Hindlimb muscle (tissue), 1 donor: ENCODE results near the gene ZNF230. TPM values are rescaled to one million over a fixed set of nuclear protein-coding genes. Genes with fewer than 3 reads are reported as not detected.

ENCODE experiments used
- DNase-seq: peaks from one replicate; pipeline ENCODE4 v3.0.0-alpha.2; 2013
- polyA plus RNA-seq: library from polyadenylated mRNA; unstranded; fragments of 120-200 nt; gene quantifications from one replicate; pipeline ENCODE4 v1.2.1, GENCODE V29; 2013; ENCODE audit not compliant: insufficient read length

The ZNF230 gene
- polyA plus RNA-seq = 2.1 TPM

DNA sequence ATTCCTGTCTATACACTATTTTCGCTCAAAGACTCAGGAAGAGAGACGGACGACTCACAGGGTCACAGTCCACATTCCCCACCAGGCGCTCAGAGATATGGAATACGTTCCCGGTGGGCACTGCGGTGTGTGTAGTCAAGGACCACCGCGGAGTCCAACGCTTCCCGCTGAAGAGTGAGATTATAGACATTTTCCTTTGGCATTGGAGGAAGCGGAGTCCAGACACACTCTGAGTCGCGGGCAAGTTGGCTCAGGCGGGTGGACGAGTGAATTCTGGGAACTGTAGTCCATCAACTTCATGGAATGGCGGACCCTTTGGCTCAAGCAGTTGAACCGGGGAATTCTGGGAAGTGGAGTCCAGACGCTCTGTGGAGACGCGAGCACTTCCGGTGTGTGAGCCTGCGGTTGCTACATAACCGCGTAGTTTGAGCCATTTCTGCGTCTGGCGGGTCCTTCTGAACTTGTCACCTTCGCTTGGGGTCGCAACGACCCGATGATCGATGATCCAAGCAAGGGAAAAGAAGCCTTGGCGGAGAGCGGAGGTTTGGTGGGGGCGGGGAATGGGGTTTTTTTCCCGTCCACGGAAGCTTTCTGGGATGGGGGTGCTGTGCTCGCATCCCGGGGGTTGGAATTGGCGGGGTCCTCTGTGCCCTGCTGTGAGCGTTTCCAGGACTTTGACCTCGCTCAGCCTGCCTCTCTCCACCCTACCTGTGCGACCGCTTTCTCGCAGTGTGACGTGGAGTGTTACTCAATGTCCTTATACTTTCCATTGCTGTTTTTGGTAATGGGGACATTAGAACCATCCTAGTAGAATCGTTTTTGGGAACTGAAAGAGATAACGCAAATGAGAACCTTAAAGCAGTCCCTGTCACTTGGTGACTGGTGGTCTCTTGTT is at the start of gene ZNF230:
ZNF230 (plus strand) TSS at position 392 of the 895 bp plus-strand sequence. CDS start 4,122 bp downstream, outside the sequence.
- DNase-seq = peak; percentile 95

DNA sequence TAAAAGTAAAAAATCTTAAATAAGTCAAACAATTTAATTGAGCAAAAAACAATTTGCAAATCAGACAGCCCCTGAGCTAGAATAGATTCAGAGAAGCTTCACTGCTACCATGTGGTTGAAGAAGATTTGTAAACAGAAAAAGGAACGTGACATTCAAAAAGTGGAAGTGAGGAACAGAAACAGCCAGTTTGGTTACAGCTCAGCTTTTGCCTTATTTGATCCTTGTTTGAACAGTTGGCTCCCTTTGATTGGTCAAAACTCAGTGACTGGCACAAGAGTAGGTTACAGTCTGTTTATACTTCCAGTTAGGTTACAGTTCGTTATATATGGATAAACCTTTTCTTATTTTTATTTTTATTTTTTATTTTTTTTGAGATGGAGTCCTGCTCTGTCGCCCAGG is 45.9 kb upstream of the ZNF230 start:
- no peak for DNase-seq

DNA sequence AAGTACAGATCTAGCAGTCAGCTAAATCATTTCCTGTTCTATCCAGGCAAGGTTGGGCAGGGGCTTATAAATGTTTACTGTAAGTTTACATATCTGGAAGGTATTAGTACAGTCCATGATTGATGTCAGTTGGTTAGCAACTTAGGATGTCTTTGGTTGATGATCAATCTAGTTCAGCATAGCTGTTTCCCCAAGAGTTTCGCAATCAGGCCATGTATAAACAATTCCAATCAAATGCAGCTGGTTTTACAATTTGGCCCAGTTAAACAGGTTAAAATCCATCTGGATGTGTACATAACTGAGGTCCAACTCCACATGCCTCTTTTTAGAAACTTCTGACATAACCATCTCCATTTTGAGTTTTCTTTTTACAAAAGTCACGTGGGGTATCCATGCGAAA is 44.9 kb upstream of the ZNF230 start:
- no peak for DNase-seq

DNA sequence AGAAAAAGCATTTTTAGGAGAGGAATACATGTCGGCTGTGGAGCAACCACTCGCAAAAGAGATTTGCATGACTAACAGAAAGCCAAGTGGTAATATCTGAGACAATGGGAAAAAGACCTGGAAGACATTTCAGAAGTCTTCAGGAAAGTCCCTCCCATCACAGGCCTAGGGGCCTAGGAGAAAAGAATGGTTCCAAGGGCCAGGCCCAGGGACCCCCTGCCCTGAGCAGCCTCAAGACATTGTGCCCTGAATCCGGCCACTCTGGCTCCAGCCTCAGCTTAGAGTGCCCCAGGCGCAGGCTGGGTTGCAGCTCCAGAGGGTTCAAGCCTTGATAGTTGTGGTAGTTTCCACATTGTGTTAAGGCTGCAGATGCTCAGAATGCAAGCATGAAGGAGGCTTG is 42.3 kb upstream of the ZNF230 start:
- no peak for DNase-seq

DNA sequence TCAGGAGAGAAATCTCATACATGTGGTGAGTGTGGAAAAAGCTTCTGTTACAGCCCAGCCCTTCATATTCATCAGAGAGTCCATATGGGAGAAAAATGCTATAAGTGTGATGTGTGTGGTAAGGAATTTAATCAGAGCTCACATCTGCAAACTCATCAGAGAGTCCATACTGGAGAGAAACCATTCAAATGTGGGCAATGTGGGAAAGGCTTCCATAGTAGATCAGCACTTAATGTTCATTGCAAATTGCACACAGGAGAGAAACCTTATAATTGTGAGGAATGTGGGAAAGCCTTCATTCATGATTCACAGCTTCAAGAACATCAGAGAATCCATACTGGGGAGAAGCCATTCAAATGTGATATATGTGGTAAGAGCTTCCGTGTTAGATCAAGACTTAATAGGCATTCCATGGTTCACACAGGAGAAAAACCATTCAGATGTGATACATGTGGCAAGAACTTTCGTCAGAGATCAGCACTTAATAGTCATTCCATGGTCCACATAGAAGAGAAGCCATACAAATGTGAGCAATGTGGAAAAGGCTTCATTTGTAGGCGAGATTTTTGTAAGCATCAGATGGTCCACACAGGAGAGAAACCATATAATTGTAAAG is 36.6 kb upstream of the ZNF230 start:
- DNase-seq = no peak

DNA sequence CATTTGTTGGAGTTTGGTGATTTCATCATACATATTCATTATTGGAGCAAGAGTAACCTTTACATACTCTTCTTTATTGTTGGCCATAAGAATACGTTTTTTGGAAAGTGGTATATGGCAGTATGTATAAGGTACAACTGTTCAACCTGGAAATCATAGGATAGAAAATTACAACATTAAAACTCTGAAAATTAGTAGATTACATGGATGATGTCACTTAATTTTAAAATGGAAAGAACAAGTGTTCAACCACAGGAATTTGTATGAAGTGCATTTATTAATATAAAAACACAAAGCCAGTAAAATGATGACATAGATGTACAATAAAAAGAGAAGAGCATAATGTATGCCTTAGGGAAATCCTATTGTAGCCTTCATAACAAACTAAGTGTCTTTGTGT is 26.0 kb upstream of the ZNF230 start:
- no peak for DNase-seq

DNA sequence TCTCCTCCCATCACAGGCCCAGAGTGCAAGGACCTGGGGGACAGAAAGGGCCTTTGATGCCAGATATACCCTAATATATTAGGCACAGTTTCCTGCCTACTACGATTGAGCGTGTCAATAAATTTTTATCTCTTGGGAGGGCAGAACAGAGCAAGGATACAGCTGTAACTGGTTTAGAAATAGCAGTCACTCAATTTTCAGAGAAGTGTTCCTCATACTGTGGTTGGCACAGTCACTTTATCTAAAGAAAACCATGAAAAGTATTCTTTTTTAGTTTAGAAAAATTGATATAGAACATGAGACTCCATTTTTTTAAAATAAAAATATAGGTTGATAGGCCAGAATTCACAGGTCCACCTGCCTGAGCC is 19.2 kb upstream of the ZNF230 start:
- no peak for DNase-seq

DNA sequence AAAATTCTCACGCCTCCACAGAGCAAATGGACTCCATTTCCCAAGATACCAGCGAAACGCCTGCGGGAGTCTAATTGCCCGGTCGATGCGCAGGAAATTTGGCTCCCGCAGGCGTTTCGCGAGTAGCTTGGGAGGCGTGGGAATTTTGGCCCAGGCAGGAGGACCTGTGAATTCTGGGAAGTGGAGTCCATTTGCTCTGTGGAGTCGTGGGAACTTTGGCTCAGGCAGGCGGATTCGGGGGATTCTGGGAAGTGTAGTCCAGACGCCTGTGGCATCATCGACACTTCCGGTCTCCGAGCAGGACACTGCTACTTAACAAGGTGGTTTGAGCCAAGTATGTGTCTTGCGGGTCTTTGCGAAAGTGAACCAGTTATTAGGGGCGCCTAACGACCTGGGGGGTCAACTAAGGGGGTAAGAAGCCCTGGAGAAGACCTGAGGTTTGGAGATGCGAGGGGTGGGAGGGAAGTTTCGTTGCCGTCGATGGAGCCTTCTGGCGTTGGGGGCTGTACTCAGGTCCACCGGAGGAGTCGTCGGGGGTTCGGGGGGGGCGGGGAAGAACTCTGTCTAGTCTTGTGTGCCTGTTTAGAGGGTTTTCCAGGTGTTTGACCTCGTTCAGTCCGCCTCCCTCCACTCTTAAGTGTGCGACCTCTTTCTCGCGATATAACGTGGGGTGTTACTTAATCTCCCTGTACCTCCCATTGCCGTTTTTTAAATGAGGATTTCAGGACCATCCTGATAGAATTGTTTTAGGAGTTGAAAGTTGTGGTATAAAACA is 18.7 kb upstream of the ZNF230 start, which contains the start of gene ZNF155:
ZNF155 (plus strand) TSS at position 277 of the 775 bp plus-strand sequence. CDS start 4,356 bp downstream, outside the sequence.
- peak; percentile 94 for DNase-seq

DNA sequence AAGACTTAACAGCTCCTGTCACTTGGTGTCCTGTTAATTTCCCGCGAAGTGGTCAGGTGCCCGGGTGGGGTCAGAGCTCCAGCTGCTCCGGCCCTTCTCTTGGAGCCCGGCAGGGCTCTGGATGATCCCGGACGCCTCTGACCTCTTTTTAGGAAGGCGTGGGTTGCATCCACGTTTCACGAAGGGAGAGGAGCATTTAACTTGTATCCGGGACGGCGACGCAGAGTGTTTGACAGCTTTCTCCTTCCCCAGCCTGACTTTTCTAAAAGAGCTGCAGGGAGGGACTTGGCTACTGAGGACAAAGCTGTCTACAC is 18.1 kb upstream of the ZNF230 start:
- no peak for DNase-seq

DNA sequence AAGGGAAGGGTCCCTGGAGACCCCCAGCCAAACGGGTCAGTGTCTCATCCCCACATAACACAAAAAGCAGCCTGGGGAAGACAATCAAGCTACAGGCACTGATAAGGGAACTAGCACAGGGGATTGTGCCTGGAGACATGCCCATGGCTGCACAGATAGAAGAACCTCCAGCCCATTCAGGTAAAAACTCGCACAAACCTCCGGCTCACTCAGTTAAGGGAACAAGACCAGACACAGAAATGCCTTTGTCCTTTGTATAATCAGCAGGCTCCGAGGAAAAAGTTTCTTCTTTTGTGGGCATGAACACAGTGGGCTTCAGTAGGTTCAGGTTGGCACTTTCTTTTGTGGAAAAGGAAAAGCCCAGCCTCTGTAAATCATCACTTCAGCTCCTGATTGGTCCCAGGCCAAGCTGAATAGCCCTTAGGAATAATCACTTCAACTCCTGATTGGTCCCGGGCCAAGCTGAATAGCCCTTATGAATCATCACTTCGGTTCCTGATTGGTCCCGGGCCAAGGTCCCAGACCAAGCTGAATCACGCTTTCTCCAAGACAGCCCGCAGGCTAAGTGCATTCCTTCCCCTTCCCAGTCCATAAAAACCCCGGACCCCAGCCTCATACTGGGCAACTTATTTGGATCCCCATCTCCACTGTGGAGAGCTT is 5.0 kb upstream of the ZNF230 start:
- DNase-seq = no peak

DNA sequence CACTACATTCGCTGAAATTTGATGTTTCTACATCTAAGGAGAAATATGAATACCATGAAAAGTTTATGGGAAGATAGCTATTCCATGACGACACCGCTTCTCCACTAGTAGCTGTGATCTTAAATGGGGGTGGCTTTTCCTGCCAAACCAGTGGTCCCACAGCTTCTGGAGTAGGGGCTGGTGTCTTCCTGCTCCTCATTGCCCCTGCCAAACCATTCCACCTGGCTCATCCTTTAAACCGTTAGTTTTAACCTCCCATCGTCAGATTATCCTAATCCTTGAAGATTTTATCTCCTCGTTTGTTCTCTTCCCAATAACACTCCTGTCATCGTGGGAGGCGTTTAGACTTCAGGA is 568 bp upstream of the ZNF230 start:
- no peak for DNase-seq

DNA sequence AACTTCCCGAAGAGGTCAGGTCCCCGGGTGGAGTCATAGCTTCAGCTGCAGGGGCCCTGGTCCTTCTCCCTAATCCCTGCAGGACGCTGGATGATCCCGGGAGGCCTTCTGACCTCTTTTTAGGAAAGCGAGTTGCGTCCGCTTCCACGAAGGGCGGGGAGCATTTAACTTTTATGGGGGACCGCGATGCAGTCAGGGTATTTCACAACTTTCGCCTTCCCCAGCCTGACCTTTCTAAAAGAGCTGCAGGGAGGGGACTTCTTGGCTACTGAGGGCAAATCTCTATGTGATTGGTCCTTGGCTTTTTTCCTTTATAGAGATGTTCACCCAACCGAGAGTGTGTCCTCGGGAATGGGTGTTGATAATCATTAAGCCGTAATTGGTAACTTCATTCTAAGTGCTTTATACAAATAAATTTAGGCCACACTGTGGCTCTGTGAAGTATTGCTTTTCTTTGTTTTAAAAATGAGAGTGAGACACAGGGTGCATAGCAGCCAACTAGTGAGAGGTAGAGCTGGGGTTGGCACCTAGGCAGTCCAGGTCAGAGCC is 778 bp downstream of the ZNF230 start:
- no peak for DNase-seq

DNA sequence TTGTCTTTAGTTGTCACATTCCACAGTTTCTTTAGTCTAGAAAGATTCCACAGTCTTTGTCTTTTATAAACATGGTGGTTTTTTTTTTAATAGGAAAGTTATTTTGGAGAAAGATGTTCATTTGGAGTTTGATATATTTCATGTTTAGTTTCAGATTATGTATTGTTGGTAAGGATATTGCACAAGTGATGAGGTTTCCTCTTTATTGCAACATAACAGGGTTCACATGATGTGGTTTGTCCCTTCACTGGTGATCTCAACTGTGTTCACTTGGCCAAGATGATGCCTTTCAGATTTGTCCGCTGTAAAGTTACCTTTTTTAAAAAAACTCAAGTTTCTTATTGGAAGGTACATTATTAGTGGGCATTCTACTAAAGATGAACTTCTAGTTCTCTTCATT is 3.2 kb downstream of the ZNF230 start:
- no peak for DNase-seq

DNA sequence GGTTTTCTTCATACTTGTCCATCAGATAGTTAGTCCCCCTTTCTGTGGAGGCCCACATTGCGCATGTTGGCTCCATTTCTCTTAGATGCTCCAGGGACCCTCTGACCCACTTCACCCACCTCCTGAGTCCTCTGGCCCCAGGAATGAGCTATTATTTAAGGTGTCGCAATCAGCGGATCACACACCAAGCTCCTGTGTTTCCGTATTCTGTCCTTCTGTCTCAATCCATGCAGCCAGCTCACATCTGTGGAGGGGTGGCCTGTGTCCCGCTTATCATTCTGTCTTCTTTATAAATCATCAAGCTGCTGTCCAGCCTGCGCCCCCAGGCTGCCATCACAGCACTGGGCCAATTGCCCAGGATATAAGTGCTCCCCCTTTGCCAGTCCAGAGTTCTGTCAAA is 4.7 kb downstream of the ZNF230 start:
- DNase-seq = no peak

DNA sequence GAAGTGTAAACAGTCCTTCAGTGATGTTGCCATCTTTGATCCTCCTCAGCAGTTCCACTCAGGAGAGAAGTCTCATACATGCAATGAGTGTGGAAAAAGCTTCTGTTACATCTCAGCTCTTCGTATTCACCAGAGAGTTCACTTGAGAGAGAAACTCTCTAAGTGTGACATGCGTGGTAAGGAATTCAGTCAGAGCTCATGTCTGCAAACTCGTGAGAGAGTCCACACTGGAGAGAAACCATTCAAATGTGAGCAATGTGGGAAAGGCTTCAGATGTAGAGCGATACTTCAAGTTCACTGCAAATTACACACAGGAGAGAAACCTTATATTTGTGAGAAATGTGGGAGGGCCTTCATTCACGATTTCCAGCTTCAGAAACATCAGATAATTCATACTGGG is 7.7 kb downstream of the ZNF230 start:
- no peak for DNase-seq

DNA sequence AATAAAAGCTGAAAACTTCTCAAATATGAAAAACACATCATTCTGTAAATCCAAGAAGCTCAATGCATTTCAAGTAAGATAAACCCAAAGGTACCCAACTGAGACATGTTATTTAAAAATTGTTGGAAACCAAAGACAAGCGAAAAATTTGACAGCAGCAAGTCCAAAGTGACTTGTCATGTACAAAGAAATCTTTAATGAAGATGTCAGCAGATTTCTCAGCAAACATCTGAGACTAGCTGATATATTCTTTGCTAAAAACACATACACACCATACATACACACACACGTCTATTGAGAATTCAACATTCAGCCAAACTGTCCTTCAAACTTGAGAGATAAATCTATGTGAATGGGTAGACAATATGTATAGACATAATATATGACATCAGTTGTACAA is 16.7 kb downstream of the ZNF230 start:
- DNase-seq = no peak

DNA sequence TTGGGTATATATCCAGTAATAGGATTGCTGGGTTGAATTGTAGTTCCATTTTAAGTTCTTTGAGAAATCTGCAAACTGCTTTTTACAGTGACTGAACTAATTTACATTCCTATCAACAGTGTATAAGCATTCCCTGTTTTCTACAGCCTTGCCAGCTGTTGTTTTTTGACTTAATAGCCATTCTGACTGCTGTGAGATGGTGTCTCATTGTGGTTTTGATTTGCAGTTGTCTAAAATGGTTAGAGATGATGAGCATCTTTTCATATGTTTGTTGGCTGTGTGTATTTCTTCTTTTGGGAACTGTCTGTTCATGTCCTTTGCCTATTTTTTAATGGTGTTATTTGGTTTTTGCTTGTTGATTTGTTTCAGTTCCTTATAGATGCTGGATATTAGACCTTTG is 18.5 kb downstream of the ZNF230 start:
- no peak for DNase-seq

DNA sequence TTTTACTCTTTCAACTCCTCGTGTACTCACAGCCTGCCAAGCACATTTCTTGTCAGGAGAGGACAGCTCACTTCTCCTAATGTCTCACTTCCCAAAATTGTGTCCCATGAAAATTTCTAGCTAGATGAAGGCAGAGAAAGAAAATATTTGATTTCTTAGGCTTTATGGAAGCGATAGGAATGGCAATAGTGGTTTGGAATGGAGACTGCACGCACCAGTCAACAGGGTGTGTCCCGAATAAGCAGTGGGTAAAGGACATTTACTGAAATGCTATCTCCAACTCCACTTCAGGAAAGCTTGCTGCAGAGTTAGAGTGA is 22.1 kb downstream of the ZNF230 start:
- DNase-seq = no peak

DNA sequence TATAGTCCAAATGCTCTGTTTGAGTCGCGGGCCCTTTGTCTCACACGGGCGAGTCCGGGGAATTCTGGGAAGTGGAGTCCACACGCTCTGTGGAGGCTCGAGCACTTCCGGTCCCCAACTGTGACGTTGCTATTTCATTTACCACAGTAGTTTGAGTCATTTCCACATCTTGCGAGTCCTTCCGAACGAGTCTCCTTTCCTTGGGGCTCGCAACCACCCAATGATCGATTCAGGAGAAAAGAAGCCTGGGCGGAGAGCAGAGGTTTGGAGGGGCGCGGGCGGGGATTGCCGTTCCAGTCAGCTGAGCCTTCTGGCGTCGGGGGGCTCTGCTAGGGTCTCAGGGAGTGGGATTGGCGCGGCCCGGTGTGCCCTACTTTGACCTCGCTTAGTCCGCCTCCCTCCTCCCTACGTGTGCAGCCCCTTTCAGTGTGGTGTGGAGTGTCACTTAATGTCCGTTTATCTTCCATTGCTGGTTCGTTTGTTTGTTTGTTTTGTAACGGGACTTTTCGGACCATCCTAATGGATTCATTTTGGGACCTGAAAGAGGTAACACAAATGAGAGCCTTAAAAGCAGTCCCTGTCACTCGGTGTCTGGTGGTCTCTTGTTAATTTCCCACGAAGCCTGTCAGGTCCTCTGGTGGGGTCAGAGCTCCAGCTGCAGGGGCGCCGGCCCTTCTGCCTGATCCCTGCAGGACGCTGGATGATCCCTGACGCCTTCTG is 22.6 kb downstream of the ZNF230 start, which contains the start of gene ZNF222:
ZNF222 (plus strand) TSS at position 163 of the 720 bp plus-strand sequence; CDS start at position 221, 58 bp downstream.
- peak; percentile 87 for DNase-seq

DNA sequence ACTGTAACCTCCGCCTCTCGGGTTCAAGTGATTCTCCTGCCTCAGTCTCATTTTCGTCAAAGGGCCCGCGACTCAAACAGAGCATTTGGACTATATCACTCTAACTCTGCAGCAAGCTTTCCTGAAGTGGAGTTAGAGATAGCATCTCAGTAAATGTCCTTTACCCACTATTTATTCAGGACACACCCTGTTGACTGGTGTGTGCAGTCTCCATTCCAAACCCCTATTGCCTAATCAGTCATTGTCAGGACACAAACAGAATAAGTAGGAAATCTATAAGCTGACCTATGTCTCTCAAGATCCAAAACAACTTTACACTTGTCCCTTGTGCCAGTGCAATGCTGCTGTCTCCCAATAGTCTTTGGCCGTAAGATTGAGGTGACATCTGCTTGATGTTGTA is 23.9 kb downstream of the ZNF230 start:
- DNase-seq = no peak

DNA sequence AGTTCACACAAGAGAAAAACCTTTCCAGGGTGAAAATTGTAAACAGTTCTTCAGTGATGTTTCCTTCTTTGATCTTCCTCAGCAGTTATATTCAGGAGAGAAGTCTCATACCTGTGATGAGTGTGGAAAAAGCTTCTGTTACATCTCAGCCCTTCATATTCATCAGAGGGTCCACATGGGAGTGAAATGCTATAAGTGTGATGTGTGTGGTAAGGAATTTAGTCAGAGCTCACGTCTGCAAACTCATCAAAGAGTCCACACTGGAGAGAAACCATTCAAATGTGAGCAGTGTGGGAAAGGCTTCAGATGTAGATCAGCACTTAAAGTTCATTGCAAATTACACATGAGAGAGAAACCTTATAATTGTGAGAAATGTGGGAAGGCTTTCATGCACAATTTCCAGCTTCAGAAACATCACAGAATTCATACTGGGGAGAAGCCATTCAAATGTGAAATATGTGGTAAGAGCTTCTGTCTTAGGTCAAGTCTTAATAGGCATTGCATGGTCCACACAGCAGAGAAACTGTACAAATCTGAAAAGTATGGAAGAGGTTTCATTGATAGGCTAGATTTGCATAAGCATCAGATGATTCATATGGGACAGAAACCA is 29.3 kb downstream of the ZNF230 start:
- DNase-seq = no peak

DNA sequence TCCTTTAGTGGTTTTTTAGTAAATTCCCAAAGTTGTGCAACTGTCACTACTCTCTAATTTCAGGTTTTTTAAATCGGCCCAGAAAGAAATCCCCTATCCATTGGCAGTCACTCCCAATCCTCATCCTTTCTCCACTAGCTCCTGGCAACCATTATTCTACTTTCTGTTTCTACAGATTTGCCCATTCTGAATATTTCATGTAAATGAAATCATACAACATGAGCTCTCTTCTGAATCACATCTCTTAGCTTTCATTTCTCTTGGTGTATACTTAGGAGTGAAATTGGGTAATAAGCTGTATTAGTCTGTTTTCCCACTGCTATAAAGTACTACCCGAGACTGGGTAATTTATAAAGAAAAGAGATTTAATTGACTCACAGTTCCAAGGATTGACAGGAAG is 39.4 kb downstream of the ZNF230 start:
- DNase-seq = no peak
